ENCODE results near the gene HAUS5. TPM values are rescaled to one million over a fixed set of nuclear protein-coding genes. Genes with fewer than 3 reads are reported as not detected.

The HAUS5 gene
- total RNA-seq, 1 donor from 2014 or later = 19.7 TPM

DNA sequence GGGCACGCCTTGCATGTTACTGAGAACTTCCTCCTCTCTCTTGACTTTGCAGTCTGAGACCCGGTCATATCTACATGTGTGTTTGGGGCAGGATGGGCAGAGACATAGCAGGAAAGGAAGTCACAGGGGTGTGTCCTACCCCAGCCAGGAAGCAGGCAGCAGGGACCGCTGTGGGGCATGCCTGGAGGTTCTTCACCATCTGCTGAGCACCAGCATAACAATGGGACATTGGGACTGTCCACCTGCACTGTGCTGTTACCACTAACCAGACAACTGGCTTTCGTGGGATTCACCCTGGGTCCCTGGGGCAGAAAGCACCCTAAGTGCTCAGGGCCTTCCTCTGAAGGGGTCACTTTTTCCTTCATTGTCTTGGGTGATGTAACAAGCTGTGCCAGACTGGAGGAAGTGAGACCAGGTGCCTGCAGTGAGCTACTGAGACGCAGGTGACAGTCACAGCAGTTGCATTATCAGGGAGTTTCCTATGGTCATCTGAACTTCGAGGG lies 2.6 kb upstream of the HAUS5 start:
- TF ChIP-seq, protein P1, sequence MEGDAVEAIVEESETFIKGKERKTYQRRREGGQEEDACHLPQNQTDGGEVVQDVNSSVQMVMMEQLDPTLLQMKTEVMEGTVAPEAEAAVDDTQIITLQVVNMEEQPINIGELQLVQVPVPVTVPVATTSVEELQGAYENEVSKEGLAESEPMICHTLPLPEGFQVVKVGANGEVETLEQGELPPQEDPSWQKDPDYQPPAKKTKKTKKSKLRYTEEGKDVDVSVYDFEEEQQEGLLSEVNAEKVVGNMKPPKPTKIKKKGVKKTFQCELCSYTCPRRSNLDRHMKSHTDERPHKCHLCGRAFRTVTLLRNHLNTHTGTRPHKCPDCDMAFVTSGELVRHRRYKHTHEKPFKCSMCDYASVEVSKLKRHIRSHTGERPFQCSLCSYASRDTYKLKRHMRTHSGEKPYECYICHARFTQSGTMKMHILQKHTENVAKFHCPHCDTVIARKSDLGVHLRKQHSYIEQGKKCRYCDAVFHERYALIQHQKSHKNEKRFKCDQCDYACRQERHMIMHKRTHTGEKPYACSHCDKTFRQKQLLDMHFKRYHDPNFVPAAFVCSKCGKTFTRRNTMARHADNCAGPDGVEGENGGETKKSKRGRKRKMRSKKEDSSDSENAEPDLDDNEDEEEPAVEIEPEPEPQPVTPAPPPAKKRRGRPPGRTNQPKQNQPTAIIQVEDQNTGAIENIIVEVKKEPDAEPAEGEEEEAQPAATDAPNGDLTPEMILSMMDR (conservative IDR thresholded peaks at IDR 0.05; ENCODE audit: low read depth, low read length) = no peak
- H3K4me3 ChIP-seq (ENCODE audit: low read depth, low read length) = no peak overlapping the region
- DNase-seq (ENCODE audit: low read depth) = no peak

DNA sequence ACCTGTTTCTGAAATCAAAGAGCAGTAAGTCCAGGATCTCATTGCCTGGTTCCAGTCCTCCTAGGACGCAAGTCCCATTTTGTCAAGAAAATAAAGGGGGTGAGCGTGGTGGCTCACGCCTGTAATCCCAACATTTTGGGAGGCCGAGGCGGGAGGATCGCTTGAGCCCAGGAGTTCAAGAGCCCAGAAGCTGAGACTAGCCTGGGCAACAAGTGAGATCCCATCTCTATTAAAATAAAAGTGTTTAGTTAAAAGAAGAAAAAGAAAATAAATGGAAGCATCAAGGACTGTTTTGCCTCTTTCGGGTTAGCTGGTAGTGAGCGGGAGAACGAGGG lies 344 bp upstream of the HAUS5 start:
- TF ChIP-seq, protein P1 (conservative IDR thresholded peaks at IDR 0.05; ENCODE audit: low read depth, low read length) = no peak
- DNase-seq (ENCODE audit: low read depth) = no peak
- peak overlapping the region; percentile 76 for H3K4me3 ChIP-seq (ENCODE audit: low read depth, low read length)

DNA sequence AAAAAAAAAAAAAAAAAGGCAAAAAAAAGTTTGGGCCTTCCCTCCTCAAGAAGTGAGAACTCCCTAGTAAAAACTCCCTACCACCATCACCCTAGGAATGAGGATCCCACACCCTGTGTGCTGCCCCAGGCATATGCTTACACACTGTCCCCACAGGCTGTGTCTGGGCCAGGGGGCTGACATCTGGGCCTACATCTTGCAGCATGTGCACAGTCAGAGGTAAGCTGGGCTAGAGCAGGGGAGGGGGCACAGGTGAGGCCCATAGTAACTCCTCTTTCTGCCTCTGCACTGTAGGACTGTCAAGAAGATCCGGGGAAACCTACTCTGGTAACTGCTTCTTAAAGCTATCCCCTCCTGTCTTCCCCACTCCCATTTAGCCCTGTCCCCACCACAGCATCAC lies 1.0 kb downstream of the HAUS5 start:
- no peak overlapping the region for H3K4me3 ChIP-seq (ENCODE audit: low read depth, low read length)
- DNase-seq (ENCODE audit: low read depth) = no peak
- TF ChIP-seq, protein P1 (conservative IDR thresholded peaks at IDR 0.05; ENCODE audit: low read depth, low read length) = no peak

DNA sequence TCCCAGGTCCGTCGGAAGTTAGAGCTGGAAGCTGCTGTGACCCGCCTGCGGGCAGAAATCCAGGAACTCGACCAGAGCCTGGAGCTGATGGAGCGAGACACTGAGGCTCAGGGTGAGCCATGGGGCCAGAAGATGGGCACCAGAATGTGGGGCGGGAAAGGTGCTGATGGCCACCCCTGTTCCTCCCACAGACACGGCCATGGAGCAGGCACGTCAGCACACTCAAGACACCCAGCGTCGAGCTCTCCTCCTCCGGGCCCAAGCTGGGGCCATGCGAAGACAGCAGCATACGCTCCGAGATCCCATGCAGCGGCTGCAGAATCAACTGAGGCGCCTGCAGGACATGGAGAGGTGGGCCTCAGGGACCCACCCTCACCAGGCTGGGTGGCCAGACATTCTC lies 2.5 kb downstream of the HAUS5 start:
- TF ChIP-seq, protein P1 (conservative IDR thresholded peaks at IDR 0.05; ENCODE audit: low read depth, low read length) = no peak
- no peak for DNase-seq (ENCODE audit: low read depth)
- no peak overlapping the region for H3K4me3 ChIP-seq (ENCODE audit: low read depth, low read length)

DNA sequence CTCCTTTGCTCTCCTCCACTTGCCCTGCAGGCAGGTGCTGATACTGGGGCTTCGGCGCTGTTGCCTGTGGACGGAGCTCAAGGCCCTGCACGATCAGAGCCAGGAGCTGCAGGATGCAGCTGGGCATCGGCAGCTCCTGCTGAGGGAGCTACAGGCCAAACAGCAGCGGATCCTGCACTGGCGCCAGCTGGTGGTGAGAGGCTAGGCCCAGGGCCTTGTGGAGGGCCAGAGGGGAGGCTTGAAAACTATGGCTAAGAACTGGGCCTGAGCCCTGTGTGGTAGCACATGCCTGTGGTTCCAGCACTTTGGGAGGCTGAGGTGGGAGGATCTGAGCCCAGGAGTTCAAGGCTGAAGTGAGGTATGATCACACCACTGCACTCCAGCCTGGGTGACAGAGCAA lies 6.3 kb downstream of the HAUS5 start:
- TF ChIP-seq, protein P1 (conservative IDR thresholded peaks at IDR 0.05; ENCODE audit: low read depth, low read length) = no peak
- no peak overlapping the region for H3K4me3 ChIP-seq (ENCODE audit: low read depth, low read length)

DNA sequence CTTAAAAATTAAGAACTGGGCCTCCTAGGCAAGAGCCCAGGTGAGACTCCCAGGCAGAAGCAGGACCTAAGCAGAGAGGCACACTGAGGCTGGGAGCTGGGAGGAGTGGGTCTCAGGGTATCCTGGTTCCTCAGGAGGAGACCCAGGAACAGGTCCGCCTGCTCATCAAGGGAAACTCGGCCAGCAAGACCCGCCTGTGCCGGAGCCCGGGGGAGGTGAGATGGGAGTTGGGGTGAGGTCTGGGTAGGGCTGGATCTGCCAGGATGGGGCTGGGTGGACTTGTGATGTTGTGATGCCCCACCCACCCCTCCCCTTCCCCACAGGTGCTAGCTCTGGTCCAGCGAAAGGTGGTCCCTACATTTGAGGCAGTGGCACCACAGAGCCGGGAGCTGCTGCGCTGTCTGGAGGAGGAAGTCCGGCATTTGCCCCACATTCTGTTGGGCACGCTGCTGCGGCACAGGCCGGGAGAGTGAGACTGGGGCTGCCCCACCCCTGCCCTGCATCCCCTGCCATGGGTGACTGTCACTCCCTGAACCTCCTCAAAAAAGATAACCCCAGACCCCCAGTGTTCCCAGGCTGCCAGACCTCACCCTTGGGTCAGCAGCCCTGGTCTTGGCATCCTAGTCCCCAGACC lies 6.9 kb downstream of the HAUS5 start:
- DNase-seq (ENCODE audit: low read depth) = no peak

More for the DNA sequence above, 6.3 kb downstream of the HAUS5 start:
- DNase-seq (ENCODE audit: low read depth) = no peak

More for the DNA sequence above, 6.9 kb downstream of the HAUS5 start:
- no peak overlapping the region for H3K4me3 ChIP-seq (ENCODE audit: low read depth, low read length)
- TF ChIP-seq, protein P1 (conservative IDR thresholded peaks at IDR 0.05; ENCODE audit: low read depth, low read length) = no peak

Measured in epithelial cell of proximal tubule (primary cell).